ENCODE measurements around the gene ZNF17. TPM values are rescaled to one million over a fixed set of nuclear protein-coding genes. Genes with fewer than 3 reads are reported as not detected.

Gene ZNF17
- total RNA-seq (2014; rRNA removed; shearing (Covaris generic)) = 8.4 and 9.6 TPM in 2 replicates

GRCh38 chr19:57410877-57411671, at the start of gene ZNF17:
ZNF17 (plus strand) TSS chr19:57411161; CDS start chr19:57413616, 2,455 bp downstream.

GRCh38 chr19:57362997-57363687, 47.8 kb upstream of the ZNF17 start, which contains the start of the genes TRAPPC2B and ZNF547:
TRAPPC2B (plus strand) TSS chr19:57363551; CDS start chr19:57364834, 1,283 bp downstream.
ZNF547 (plus strand) TSS chr19:57363551; CDS start chr19:57368556, 5,005 bp downstream.

GRCh38 chr19:57389730-57390598, 21.0 kb upstream of the ZNF17 start, which contains the start of gene ZNF548:
ZNF548 (plus strand) TSS chr19:57389854; CDS start chr19:57390100, 246 bp downstream.

GRCh38 chr19:57435062-57435978, 24.4 kb downstream of the ZNF17 start, which contains the start of gene ZNF749:
ZNF749 (plus strand) TSS chr19:57435325; CDS start chr19:57435579, 254 bp downstream.

Small RNA genes within 50 kb of the gene (small RNA-seq; reads per million reads assigned to genes)
- gene VN1R107P = not detected

Other genes with a start within 250 kb of the ZNF17 start
- gene DUXA, start 243.7 kb upstream of the ZNF17 start, total RNA-seq (2014; rRNA removed; shearing (Covaris generic)) = not detected in 2 replicates
- gene ZNF264, start 219.7 kb upstream of the ZNF17 start, total RNA-seq (2014; rRNA removed; shearing (Covaris generic)) = 31.9 and 35.6 TPM in 2 replicates
- 0.29 TPM in 1 of 2 replicates, not detected in the other for gene AURKC, start 180.1 kb upstream of the ZNF17 start, total RNA-seq (2014; rRNA removed; shearing (Covaris generic))
- 10.4 and 12.3 TPM in 2 replicates for gene ZNF805, start 170.5 kb upstream of the ZNF17 start, total RNA-seq (2014; rRNA removed; shearing (Covaris generic))
- gene ZNF460, start 130.7 kb upstream of the ZNF17 start, total RNA-seq (2014; rRNA removed; shearing (Covaris generic)) = 61.4 and 62.2 TPM in 2 replicates
- 5.6 and 7.0 TPM in 2 replicates for gene ZNF543, start 90.7 kb upstream of the ZNF17 start, total RNA-seq (2014; rRNA removed; shearing (Covaris generic))
- 4.3 and 4.7 TPM in 2 replicates for gene ZNF304, start 59.9 kb upstream of the ZNF17 start, total RNA-seq (2014; rRNA removed; shearing (Covaris generic))
- gene TRAPPC2B, start 47.6 kb upstream of the ZNF17 start, total RNA-seq (2014; rRNA removed; shearing (Covaris generic)) = 12.4 and 13.2 TPM in 2 replicates
- gene ZNF547, start 47.6 kb upstream of the ZNF17 start, total RNA-seq (2014; rRNA removed; shearing (Covaris generic)) = 0.66 and 1.4 TPM in 2 replicates
- 24.1 and 29.3 TPM in 2 replicates for gene ZNF548, start 21.3 kb upstream of the ZNF17 start, total RNA-seq (2014; rRNA removed; shearing (Covaris generic))
- gene ZNF749, start 24.2 kb downstream of the ZNF17 start, total RNA-seq (2014; rRNA removed; shearing (Covaris generic)) = 16.1 and 24.3 TPM in 2 replicates
- 0.15 and 0.50 TPM in 2 replicates for gene VN1R1, start 46.0 kb downstream of the ZNF17 start, total RNA-seq (2014; rRNA removed; shearing (Covaris generic))
- gene ZNF772, start 66.4 kb downstream of the ZNF17 start, total RNA-seq (2014; rRNA removed; shearing (Covaris generic)) = 12.3 and 15.8 TPM in 2 replicates
- 7.7 and 17.7 TPM in 2 replicates for gene ZNF419, start 76.6 kb downstream of the ZNF17 start, total RNA-seq (2014; rRNA removed; shearing (Covaris generic))
- 9.1 and 23.1 TPM in 2 replicates for gene ZNF773, start 88.8 kb downstream of the ZNF17 start, total RNA-seq (2014; rRNA removed; shearing (Covaris generic))
- gene ZNF549, start 116.2 kb downstream of the ZNF17 start, total RNA-seq (2014; rRNA removed; shearing (Covaris generic)) = 2.3 and 4.2 TPM in 2 replicates
- 11.8 and 12.6 TPM in 2 replicates for gene ZNF550, start 148.7 kb downstream of the ZNF17 start, total RNA-seq (2014; rRNA removed; shearing (Covaris generic))
- gene ZNF416, start 167.8 kb downstream of the ZNF17 start, total RNA-seq (2014; rRNA removed; shearing (Covaris generic)) = 3.8 and 5.2 TPM in 2 replicates
- 11.8 and 17.0 TPM in 2 replicates for gene ZIK1, start 173.0 kb downstream of the ZNF17 start, total RNA-seq (2014; rRNA removed; shearing (Covaris generic))
- 9.0 and 9.4 TPM in 2 replicates for gene ZNF530, start 188.7 kb downstream of the ZNF17 start, total RNA-seq (2014; rRNA removed; shearing (Covaris generic))
- 28.7 and 33.7 TPM in 2 replicates for gene ZNF134, start 203.1 kb downstream of the ZNF17 start, total RNA-seq (2014; rRNA removed; shearing (Covaris generic))
- gene ZNF211, start 222.0 kb downstream of the ZNF17 start, total RNA-seq (2014; rRNA removed; shearing (Covaris generic)) = 5.9 and 6.7 TPM in 2 replicates